GM18499 (cell line): ENCODE results near the gene SERPINB11.
"Not testable (repeated sequence)": the region's sequence is repeated elsewhere in the genome, so short reads cannot be mapped to it uniquely, and the experiment has no call there.

Experiments used
- ATAC-seq: cut with Tn5 transposase; IDR thresholded peaks from one replicate; pipeline ENCODE4 v1.9.1; 2021; ENCODE audit warnings: moderate number of reproducible peaks; ENCODE audit not compliant: insufficient read depth, unreplicated experiment

The SERPINB11 gene, protein sequence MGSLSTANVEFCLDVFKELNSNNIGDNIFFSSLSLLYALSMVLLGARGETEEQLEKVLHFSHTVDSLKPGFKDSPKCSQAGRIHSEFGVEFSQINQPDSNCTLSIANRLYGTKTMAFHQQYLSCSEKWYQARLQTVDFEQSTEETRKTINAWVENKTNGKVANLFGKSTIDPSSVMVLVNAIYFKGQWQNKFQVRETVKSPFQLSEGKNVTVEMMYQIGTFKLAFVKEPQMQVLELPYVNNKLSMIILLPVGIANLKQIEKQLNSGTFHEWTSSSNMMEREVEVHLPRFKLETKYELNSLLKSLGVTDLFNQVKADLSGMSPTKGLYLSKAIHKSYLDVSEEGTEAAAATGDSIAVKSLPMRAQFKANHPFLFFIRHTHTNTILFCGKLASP

DNA sequence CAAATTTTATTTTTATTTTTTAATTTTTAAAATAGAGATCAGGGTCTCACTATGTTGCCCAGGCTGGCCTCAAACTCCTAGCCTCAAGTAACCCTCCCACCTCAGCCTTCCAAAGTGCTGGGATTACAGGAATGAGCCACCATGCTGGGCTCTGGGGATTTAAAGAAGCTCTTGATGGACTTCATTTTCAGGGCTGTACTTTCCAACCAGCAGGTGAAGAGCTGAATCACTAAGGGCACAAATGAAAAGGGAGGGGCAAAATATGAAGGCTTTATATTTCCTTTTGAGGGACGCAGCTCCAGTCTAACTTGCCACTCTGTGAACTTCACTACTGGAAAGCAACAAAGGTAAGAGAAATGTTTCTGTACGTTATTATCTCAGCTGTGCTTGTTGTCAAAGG lies at the start of gene SERPINB11:
Gene SERPINB11 (plus strand): TSS at position 301 of the 400 bp plus-strand sequence. CDS start 7,234 bp downstream, outside the sequence.
- ATAC-seq: no peak

DNA sequence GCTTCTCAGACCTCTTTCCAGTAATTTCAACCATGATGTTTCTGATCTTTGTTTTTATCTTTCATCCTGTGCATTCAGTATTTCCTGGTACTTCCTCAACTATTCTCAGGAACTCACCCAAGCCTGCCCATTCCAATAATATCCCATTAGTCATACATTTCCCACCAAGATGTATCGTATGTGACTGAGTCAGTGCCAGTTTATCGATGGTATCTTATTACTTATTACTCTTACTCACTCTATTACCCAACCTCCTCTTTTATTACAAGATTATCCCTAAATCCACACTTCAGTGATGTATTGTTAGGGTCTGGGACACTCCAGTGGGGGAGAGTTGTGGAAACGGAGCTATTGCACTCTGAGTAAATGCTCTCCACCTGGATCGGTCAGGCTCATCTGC lies 43.8 kb upstream of the SERPINB11 start:
- ATAC-seq: not testable (repeated sequence)

DNA sequence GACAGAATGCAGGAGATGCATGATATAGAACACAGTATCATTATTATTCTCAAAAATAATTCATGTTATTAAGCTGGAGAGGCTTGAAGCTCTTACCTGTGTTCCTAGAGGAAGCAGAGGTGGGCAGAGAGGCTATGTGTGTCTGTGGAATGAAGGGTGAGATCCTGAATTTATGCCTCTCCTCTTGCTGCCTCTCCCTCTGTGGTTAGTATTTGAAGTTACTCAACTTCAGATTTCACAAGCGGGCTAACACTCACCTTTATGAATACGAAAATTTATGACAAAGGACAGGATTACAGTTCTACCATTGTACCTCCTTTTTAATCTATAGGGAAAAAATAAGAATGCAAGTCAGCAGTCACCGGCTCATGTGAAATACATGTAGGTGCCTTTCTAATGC lies 41.0 kb upstream of the SERPINB11 start, which contains the start of gene SERPINB3:
Gene SERPINB3 (minus strand): TSS at position 144 of the 400 bp plus-strand sequence. CDS start 677 bp downstream, outside the sequence.
- ATAC-seq: not testable (repeated sequence)

DNA sequence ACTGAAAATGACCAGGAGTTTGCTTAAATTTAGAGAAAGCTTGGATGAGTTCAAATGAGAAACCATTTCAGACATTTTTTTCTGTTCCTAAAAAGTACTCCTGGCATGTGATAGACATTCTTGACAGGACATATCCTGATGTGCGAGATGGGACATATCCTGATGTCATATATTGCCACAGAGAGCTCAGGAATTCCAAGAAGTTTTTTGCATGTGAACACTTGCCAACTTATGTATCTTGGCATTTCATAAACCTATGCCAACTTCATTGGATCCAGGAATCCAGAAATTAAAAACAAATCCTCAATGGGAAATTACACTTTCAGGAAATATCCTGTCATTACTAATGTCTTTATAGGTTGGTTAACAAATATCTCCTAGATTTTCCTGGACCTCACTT lies 38.2 kb upstream of the SERPINB11 start:
- no peak for ATAC-seq

DNA sequence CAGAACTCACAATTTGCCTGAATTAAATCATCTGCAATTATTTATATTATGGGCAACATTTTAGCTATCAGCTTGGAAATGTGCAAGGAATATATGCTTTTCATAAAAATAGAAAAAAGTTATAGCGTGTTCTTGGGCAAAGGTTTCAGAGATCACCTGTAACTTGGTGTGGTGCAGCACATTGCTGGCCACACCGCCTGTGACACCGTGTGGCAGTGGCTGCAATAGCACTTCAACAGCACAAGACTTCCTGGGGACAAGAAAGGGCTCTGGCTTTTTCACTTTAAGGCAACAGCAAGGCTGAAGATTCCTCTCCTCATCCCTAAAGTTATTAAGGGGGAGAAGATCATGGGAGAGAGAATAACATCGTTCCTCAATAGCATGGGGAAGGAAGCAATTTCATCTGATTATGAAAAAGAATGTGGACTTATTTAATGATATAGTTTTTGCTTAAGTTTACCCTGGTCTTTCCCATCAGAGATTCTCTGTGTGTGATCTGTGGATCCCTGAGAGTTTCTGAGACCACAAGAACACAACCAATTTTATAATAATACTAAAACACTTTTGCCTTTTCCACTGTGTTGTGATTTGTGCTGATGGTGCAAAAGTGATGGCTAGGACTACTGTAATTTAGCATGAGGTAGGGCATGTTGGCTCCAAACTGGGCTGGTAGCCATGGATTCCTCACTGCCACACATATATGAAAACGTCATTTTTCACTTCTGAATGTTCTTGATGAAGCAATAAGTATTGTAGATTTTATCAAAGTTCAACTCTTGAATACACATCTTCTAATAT lies 26.0 kb upstream of the SERPINB11 start:
- peak; percentile 64 for ATAC-seq

DNA sequence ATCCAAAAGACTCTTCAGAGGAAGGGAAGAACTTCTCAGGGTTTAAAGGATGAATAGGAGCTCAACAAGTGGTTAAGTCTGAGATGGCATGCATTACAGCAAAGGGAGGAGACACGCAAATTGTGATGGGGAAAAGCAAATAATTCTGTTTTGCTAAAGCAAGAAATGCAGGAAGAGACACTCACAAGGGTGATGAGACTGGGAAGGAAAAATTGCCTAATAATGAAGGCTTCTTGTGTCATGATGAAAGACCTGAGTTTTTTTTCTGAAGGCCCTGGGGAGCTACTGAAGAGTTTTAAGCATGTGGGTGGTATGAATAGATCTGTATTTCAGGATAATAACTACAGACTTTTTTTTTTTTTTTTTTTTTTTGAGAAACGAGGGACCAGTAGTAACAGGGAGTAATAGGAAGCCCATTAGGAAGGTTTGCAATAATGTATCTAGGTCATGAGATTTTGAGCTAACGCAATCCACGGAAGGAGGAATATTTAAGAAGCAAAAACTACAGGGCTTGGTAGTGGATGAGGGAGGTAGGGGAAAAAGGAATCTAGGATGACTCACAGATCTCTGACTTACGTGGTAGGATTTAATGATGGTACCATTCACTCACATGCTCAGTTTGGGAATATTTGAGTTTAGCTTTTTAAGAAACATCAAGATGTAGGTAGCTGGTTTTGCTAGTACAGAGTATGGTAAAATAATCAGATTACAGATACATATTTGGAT lies 25.1 kb upstream of the SERPINB11 start:
- ATAC-seq: no peak

DNA sequence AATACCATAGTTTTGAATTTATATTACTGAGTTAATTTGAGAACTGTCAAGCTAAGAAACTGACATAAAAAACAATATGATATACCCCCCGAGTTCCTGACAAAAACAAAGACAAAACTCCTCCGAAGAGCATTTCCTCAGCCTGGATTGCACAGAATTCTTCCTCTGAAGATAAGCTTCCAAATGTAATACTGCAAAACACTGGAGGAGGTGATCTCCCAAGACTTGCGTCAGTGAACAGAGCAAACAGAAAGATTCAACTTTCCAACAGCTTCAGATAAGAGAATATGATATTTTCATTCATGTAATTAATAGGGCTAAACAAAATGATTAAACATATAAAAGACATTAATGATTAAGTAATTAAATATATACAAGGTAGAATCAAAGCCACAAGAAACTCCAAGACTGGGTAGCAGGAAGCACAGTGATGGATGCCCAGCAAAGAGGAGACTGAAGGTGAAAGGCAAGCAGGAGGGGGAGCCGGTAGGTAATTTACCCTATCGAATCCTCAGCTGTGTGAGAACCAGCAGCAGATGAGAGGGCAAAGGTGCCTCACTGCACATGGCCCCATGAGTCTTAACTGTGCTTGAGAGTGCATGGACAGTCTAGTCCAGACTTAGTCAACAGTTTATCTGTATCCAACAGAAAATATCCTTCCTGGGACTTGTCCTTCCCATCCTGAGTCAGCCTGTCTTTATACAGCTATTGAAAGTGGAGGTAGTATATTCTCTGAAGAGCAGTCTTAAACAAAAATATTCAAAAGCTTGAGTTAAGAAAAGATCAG lies 22.7 kb upstream of the SERPINB11 start:
- ATAC-seq: no peak

DNA sequence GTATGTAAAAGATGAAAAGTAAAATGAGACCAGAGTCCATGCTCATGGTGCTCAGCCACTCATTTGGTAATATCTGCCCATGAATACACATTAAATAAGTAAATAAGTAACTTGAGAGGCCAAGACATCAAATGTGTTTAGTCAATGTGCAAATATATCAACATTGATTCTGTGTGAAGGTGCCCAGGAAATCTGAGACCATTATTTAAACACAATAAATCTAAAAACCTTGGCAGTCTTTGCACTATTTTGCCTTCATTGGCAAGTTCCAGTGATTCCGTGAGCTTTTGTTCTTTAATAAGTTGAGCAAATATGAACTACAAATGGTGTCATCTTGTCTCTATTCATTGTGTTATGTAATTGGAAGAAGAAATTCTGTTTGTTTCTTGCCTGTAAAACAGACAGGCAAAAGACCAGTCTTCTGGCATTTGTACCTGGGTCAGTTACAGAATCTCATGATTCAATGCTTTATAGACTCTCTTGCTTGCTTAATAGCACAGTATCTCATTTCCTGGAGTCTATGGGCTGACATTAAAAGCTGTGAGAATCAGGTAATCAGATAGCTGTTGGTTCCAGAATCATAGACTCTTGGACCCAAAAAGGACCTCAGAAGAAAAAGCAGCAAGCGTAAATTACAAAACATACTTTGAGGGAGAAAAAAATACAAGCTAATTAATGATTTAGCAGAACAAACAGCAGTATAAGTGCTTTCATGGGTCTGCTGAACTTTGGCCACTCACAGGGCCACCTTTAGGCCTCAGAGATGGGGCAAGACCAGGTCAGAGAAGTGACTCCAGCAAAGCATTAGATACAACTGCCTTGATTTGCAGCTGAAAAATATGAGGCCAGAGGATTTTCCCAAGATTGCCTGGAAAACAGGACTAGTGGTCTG lies 21.1 kb upstream of the SERPINB11 start:
- no peak for ATAC-seq

DNA sequence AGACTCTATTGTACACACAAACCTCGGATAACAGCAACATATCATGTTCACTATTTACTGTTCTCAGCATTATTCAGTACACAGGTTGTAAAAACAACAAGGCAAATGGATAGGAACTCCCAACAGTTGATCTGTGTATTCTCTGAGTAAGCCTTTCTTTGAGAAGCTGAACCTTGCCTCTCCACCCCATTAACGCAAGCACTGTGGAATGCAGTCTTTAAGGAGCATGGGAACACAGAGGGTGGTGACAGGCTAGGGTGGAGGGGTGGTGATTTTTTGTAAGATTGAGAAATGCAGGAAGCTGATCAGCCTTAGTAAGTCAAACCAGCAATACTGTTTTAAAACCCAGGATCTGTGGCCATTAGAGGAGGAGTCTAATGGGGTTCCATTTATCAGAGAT lies 19.6 kb upstream of the SERPINB11 start:
- no peak for ATAC-seq

DNA sequence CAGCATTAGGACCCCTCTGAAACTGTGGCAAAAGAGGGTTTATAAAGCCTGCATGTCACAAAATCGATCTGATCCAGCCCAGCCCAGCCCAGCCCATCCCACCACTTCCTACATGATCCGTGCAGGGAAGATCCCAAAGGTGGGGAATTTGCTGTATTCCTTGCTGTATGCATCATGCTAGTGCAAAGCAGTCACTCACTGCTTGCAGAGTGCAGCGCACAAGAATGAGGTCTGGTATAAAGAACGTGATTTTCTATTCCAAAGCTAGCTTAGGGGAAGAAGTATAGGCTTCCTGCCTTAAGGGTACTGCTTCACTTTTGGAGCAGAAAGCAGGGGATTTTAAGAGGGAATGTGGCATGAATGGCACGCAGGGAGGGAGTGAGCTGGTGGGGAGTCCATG lies 18.9 kb upstream of the SERPINB11 start:
- no peak for ATAC-seq

DNA sequence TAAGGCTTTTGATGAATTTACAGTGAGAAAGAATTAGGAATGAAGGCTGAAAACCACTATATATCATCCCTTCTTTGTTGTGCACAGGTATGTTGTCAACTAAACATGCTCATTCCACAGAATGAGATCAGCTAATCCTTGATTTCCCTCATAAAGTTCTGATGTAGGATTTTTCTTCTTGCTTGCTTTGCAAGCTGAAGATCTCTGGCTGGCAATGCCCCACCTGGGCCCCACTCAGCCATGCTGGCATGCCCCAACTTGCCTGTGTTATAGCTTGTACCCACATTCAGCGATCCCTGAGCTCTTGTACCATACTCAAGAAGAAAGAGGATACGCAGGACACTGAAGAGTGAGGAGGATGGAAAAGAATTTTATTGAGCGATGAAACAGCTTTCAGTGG lies 18.0 kb upstream of the SERPINB11 start:
- no peak for ATAC-seq

DNA sequence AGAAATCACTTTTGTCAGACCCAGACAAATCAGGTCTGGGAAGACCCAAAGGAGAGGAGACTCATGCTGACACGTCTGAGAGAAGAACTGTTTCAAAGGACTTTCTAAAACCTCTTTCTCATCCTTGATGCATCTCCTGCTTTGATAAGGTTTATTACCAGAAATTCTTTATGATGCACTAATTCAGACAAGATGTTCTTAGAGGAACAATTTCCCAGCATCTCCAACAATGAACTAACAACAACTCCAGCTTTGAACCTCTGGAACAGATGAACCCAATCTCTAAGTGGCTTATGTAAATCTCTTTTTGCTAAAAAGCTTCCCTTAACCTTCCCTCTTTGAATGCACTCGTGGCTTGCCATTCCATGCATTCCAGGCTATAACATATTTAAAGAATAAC lies 15.9 kb upstream of the SERPINB11 start:
- no peak for ATAC-seq

DNA sequence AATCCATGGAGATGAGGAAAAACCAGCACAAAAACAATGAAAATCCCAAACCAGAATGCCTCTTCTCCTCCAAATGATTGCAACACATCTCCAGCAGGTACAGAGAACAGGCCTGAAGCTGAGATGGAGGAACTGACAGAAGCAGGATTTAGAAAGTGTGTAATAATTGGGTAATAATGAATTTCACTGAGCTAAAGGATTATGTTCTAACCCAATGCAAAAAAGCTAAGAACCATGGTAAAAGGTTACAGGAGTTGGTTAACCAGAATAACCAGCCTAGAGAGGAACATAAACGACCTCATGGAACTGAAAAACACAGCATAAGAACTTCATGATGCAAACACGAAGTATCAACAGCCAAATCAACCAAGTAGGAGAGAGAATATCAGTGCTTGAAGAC lies 13.7 kb upstream of the SERPINB11 start:
- ATAC-seq: no peak

DNA sequence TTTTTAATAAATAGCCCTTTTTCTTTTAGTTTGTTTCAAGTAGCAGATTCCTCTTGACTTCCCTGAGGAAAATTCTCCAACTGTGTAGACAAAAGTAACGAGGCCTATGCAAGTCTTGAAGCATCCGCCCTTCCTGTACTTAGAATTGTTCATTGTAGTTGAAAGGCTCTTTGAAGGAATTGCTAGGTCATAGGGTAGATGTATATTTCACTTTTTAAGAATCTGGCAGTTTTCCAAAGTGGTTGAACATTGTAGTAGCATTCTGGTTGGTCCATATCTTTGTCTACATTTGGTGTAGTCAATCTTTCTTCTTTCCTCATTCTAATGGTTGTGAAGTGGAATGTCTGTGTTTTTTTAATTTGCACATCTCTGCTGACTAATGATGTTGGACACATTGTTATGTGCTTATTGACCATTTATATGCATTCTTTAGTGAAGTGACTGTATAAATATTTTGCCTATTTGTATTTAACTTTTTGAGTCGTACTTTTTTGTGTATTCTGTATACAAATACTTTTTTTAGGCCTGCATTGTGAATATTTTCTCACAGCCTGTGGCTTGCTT lies 5.6 kb upstream of the SERPINB11 start:
- ATAC-seq: no peak

DNA sequence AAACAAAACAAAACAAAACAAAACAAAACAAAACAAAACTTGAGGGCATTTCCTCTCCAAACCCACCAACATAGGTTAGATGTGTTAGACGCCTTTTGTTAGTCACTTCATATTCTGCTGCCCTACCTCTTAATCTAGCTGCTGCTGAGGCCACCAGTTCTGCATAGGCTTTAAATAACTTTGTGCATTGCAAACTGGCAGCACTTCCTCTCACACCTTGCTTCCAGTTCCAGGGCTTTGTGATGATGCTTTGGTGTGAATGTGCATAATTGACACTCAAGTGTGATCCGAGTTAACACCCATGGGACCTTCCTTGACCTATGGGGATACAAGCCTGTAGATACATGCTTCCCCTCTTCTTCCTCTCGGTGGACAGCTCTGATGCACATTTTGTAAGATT lies 2.3 kb upstream of the SERPINB11 start:
- no peak for ATAC-seq

DNA sequence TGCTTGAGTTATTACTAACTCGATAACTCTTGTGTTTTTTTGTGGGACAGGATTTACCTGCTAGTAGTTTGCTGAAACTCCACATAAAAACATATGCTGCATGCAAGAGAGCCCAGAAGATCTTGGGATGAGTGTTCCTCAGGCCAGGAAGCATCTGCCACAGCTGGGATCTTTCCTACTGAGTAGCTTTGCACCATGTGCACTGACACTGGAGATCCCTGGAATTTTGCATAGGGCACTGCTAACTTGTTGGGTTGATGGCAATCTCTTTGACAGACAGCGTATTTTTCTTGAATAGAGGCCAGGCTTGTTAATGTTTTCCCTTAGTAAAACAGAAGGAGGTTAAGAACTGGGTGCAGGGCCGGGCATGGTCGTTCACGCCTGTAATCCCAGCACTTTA lies 808 bp upstream of the SERPINB11 start:
- no peak for ATAC-seq

DNA sequence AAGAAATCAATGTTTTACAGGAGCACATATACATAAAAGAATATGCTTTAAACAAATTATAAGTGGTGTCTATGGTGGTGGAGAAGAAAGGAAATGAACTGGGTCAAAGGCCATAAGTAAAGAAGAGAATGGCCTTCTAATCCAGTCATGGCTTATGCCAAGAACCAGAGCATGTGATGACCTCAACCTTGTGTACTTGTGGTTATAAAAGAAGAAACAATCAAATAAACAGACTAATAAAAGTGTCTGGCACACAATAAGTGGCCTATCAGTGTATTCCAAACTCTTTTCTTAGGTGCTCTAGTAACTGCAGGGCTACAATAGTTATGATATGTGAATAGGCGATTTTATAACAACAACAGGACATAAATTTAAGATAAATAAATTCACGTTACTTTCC lies 2.6 kb downstream of the SERPINB11 start:
- no peak for ATAC-seq

DNA sequence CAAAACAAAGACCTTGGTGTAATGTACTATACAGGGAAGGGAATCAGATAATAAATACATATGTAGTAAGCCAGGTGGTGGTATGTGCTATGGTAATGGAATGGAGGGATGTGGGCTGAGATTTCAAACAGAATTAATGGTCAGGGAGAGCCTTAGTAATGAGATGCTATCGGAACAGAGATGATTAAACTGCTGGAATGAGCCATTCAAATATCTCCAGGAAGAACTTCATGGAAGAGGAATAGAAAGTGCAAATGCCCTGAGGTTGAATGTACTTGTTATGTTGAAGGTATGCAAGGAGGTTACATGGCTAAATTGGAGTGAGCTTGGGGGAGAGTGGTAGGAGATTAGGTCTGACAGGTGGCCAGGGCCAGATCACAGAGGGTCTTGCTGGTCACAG lies 5.1 kb downstream of the SERPINB11 start:
- no peak for ATAC-seq

DNA sequence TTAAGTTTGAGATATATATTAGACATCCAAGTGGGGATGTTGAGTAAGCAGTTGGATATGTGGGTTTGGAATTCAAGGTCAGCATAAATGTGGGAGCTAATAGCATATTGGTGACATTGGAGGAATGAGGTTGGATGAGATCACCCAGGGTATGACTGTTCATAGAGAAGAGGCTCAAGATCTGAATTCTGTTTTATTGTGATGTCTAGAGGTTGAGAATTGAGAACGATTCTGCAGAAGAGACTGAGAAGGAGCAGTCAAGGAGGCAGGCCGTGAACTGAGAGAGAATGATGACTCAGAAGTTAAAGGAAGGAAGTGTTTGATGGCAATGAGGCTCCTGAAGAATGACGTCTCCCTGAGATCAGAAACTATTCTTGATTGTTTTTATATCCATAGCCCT lies 5.9 kb downstream of the SERPINB11 start:
- ATAC-seq: no peak
